HG03139 (cell line): ENCODE results near the gene SERPINA9.
"Not testable (repeated sequence)": the region's sequence is repeated elsewhere in the genome, so short reads cannot be mapped to it uniquely, and the experiment has no call there.

ENCODE experiments used
- ATAC-seq: cut with Tn5 transposase; IDR thresholded peaks from one replicate; pipeline ENCODE4 v1.9.1; 2021; ENCODE audit not compliant: unreplicated experiment

The SERPINA9 gene

GRCh38 chr14:94428610-94429009 is 47.4 kb downstream of the SERPINA9 start:
- no peak for ATAC-seq

- ATAC-seq = no peak
Observed at GRCh38 chr14:94427016-94427613, 48.9 kb downstream of the SERPINA9 start.

- no peak for ATAC-seq
Observed at GRCh38 chr14:94426526-94426925, 49.5 kb downstream of the SERPINA9 start.

GRCh38 chr14:94424371-94424770 is 51.6 kb downstream of the SERPINA9 start:
- ATAC-seq = no peak

GRCh38 chr14:94423453-94424056 is 52.4 kb downstream of the SERPINA9 start:
- ATAC-seq = no peak

GRCh38 chr14:94421316-94421715 is 54.7 kb downstream of the SERPINA9 start:
- ATAC-seq = no peak

GRCh38 chr14:94417497-94418205 is 58.3 kb downstream of the SERPINA9 start:
- ATAC-seq = not testable (repeated sequence)
